ENCODE data around the gene MEIOSIN.
"Not testable (repeated sequence)": the region's sequence is repeated elsewhere in the genome, so short reads cannot be mapped to it uniquely, and the experiment has no call there.

Gene MEIOSIN

DNA sequence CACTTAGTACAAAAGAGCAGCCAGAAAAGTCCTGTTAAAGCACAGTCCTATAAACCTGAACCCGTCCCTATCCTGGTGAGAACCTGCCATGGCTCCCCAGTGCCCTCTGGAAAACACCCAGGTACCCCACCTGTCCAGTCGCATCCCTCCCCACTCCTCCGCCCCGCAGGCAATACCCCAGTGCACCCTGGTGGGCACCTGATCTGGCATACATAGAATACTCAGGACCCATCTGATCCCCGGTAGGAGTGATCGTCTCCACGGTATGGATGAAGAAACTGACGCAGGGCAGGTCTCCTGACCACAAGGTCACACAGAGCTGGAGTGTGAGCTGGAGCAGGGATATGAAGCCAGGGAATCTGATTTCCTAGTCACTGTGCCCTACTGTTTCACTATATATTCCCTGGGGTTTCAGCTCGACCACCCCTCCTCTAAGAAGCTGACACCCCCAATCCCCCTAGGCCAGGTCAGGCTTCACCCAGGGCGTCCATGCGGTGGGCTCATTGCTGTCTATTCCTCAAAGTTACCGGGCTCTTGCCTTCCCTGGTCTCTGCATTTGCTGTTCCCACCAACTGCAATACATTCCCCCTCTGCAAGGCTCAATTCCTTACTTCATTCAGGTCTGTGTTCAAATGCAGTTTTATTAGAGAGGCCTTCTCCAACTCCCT lies 15.1 kb upstream of the MEIOSIN start:
- DNase-seq = peak; percentile 63

DNA sequence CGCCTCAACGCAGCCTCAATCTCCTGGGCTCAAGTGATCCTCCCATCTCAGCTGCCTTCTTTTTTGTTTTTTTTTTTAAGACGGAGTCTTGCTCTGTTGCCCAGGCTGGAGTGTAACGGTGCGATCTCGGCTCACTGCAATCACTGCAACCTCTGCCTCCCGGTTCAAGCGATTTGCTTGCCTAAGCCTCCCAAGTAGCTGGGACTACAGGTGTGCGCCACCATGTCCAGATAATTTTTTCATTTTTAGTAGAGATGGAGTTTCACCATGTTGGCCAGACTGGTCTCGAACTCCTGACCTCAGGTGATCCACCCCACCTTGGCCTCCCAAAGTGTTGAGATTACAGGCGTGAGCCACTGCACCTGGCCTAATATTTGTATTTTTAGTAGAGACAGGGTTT lies 13.2 kb upstream of the MEIOSIN start:
- not testable (repeated sequence) for DNase-seq

- not testable (repeated sequence) for DNase-seq
Measured at GRCh38 chr19:45728683-45729082, 4.6 kb upstream of the MEIOSIN start.

DNA sequence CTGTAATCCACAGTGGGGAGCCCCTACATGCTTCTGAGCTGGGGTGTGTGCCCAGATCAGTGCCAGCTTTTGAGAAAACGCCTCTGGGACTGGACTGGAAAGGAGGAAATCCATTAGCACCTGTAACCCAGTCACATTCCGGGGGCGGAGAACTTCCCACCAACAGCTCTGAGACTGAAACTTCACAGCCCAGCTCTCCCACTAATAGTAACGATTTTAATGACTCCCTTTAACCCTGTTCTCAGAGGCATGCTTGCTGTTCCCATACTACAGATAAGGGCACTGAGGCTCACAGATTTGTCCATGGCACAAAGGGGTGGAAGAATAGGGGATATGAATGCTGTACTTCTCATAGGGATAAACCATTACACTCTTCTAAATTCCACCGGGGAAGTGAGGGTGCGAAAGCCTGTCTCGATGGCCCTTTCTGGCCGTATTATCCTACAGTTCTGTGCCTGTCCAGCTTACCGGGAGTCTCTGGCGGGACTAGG lies 3.4 kb upstream of the MEIOSIN start:
- DNase-seq = no peak

DNA sequence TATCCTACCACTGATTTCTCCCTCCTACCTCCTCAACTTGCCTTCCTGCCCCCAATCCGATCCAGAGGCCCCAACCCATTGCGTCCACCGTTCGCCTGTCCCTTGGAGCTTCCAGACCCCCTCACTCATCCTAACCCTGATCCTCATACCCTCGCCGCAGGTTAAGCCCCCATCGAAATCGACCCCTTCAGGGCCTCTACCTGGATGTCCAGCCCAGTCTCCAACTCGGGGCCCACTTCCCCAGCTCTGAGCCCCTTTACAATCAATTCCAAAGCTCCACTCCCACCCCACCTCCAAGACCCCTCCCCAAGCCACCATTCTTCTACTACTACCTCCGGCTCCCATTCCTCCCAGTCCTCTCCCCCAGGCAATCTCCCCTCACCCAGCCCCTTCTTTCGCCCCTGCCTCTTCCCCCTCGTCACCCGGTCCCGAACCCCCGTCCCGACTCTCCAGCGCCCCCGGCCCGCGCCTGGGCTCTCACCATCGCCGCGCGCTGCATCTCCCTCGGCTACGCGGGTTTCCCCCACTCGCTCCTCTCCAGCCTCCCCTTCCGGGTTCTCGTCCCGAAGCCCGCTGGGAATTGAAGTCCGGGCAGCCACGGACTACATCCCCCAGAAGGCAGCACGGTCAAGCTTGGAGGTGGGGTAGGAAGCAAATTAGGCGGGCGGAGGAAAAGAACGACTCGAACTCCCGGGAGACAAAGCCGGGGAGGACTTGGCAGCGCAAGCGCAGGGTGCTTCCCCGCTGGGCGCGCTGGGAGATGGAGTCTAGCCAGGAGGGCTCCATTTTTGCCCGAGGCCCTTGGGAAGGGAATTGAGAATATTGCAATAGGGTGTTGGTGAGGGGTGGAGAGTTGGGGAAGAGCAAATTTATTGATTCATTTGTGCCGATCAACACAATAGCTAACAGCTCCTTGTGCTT lies 2.6 kb upstream of the MEIOSIN start, which contains the start of gene FBXO46:
FBXO46 (minus strand) TSS at position 529 of the 921 bp plus-strand sequence. CDS start 17,401 bp downstream, outside the sequence.
- peak; percentile 93 for DNase-seq

GRCh38 chr19:45739498-45740439 lies 6.5 kb downstream of the MEIOSIN start:
- DNase-seq = no peak

- no peak for DNase-seq
Measured at GRCh38 chr19:45742969-45743368, 9.7 kb downstream of the MEIOSIN start.

- no peak for DNase-seq
Measured at GRCh38 chr19:45745606-45746005, 12.4 kb downstream of the MEIOSIN start.

DNA sequence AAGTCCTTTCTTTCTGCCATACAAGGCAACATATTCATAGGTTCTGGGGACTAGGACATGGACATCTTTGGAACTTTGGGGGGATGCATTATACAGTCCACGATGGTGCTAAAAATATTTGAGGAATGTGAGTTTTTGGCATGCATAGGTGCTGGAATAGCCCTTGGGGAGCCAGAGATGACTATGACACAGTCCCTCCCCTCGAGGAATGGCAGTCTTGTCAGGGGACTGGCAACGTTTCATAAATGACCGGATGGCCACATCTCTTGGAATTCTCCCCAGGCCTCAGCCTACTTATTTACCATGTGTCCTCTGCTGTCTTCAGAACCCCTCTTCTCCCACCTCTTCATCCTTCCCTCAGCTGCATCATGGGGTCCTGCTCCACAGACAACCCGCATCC lies 13.6 kb downstream of the MEIOSIN start:
- no peak for DNase-seq

GRCh38 chr19:45747513-45747912 lies 14.3 kb downstream of the MEIOSIN start:
- DNase-seq = no peak

GRCh38 chr19:45751483-45751882 lies 18.2 kb downstream of the MEIOSIN start:
- not testable (repeated sequence) for DNase-seq

DNA sequence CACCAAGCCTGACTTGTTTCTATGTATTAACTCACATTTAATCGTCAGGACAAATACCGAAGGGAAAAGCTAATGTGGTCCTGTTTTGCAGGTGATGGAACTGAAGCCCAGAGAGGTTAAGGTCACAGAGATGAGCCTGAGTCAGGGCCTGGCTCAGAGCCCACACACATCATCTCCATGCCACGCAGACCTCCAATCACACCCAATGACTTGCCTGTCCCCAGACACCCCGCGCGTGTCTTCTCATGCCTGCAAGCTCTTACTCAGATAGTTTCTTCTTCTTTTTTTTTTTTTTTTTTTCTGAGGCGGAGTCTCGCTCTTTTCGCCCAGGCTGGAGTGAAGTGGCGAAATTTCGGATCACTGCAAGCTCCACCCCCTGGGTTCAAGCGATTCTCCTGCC lies 19.4 kb downstream of the MEIOSIN start:
- no peak for DNase-seq

DNA sequence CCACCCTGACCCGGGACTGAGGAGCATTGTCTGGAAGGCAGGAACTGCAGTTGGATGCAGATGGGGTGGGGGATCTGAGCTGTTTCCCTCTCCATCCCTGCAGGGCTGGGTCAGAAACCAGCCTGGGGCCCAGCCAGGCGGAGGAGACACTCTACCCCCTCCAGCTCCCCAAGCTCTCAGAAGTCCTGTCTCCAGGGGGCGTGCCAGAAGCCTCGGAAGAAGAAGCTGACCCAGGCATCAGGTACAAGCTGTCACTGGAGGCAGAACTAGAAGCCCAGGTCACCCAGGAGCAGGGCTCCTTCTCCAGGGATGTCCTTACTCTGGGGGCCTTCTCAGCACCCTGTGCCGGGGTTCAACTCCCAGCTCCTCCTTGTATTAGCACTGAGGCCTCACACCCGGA lies 20.3 kb downstream of the MEIOSIN start:
- no peak for DNase-seq

- DNase-seq = no peak
Measured at GRCh38 chr19:45754323-45754722, 21.1 kb downstream of the MEIOSIN start.

GRCh38 chr19:45757695-45758094 lies 24.5 kb downstream of the MEIOSIN start:
- no peak for DNase-seq

GRCh38 chr19:45758921-45759320 lies 25.7 kb downstream of the MEIOSIN start:
- DNase-seq = no peak

DNA sequence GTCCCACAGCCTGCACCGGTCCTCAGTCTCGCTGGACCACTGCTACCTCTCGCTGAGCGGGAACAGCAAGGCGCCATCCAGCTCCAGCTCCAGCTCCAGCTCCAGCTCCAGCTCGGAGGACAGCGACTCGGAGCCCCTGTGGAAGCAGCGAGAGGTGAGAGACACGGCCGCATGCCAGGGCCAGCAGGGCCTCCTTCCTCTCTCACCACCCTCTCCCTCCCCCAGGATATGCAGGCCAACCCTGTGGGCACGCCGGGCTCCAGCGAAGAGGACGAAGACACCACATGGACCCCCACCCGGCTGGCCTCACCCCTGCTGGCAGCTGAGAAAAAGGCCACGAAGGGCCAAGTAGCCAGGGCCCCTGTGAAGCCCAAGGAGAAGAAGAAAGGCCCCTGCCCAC lies 28.5 kb downstream of the MEIOSIN start:
- DNase-seq = no peak

DNA sequence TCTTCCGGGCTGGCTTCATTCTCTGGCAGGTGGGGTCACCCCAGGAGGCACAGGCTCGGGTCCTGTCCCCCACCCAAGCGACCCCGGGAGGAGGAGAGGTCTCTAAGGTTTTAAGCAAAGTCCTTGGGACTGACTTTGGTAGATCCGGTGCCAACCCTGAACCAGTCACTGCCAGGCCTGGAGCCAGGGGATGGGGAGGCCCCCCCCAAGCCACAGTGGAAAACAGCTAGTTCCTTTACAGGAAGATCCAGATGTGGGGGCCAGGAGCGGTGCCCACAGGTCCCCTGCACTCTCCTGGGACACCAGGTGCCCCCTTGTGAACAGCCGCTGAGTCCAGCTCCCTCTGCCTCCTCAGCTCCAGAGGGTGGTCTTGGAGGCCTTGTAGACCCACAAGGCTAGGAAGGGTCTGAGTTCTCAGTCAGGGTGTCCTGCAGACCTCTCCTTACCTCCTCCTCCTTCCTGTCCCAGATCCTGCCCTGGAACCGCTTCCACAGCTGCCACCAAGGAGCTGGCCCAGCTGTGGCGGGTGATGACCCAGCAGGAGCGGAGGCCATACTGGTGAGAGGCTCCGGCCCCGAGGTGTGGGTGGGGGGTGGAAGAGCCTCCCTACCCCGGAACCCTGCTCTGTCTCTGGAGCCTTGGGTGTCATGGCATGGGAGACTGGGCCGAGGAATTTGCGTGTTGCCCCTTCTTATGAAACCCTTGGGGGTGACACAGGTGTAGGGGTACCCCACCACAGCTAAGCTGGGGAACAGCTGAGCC lies 29.8 kb downstream of the MEIOSIN start:
- no peak for DNase-seq

DNA sequence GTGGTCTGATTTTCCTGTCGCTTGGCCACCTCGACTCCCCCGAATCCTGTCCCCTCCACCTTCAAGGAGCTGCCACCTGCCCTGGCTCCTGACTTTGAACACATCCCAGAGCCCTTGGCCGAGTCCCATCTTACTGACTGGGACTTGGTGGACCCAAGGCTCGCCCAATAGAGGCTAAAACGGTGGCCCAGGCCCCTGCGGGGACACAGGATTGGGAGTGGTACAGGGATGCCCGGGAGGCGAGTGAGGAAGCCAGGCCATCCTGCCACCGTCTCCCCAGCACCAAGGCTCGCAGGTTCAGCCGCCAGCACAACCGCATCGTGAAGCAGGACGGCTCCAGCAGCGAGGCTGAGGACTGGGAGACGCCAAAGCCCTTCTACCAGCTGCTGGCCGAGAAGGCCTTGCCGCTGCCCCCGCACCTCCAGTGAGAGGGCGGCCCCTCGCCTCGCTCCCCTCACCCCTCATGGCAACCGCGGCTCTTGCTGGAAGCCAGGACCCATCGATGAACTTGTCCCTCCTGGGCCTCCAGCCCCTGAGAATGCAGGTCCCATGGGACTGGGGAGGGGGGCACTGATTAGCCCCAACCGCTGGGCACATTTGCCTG lies 30.6 kb downstream of the MEIOSIN start:
- no peak for DNase-seq

- no peak for DNase-seq
Measured at GRCh38 chr19:45764475-45764874, 31.2 kb downstream of the MEIOSIN start.

- DNase-seq = no peak
Measured at GRCh38 chr19:45764945-45765701, 31.9 kb downstream of the MEIOSIN start.
